Activated CD8-positive, alpha-beta T cell treated with anti-CD3 and anti-CD28 coated beads for 36 hours (primary cell): ENCODE results near the gene FAM193A. TPM values are rescaled to one million over a fixed set of nuclear protein-coding genes. Genes with fewer than 3 reads are reported as not detected.

Experiments
- ATAC-seq: fragments of 200-7000 bp; cut with Tn5 transposase; one replicate; pipeline ENCODE4 v1.10.0; 2021; ENCODE audit warnings: mild to moderate bottlenecking, moderate library complexity
- CTCF ChIA-PET: fragments of 350-600 bp; sonication (Branson Sonifier 250); formaldehyde crosslinking; loops from one replicate; lab custom pipeline; 2021; ENCODE audit warnings: antibody characterized with exemption; lab: Charles Lee
- POLR2A ChIA-PET: fragments of 350-600 bp; sonication (Branson Sonifier 250); formaldehyde crosslinking; loops from one replicate; lab custom pipeline; 2021; ENCODE audit warnings: antibody characterized with exemption; lab: Charles Lee
- DNase-seq: peaks from one replicate; pipeline ENCODE4 v3.0.0-alpha.2; 2020
- H3K27ac Mint-ChIP-seq: one replicate; pipeline ENCODE4 v1.8.0; 2021; ENCODE audit warnings: mild to moderate bottlenecking, mixed read lengths
- H3K27me3 Mint-ChIP-seq: one replicate; pipeline ENCODE4 v1.8.0; 2021; ENCODE audit warnings: mixed read lengths
- H3K36me3 Mint-ChIP-seq: one replicate; pipeline ENCODE4 v1.8.0; 2021; ENCODE audit warnings: low read depth, mixed read lengths
- H3K4me1 Mint-ChIP-seq: one replicate; pipeline ENCODE4 v1.8.0; 2021; ENCODE audit warnings: low read depth, mixed read lengths
- H3K4me3 Mint-ChIP-seq: one replicate; pipeline ENCODE4 v1.8.0; 2021; ENCODE audit warnings: mild to moderate bottlenecking, moderate library complexity, mixed read lengths
- H3K9me3 Mint-ChIP-seq: one replicate; pipeline ENCODE4 v1.8.0; 2021; ENCODE audit warnings: mixed read lengths
- intact Hi-C: fragments of 100-400 bp; cut with micrococcal nuclease; formaldehyde crosslinking; loops from one replicate; pipeline ENCODE4 v1.10.0; 2022
- total RNA-seq, 2 experiments: library from RNA; stranded (reverse); gene quantifications; one replicate each; pipeline ENCODE4 v1.2.3, GENCODE V29; 2021
- TF ChIP-seq, protein P1 (sequence below): fragments of 200-600 bp; IDR thresholded peaks from one replicate; pipeline ENCODE4 v1.8.0; 2022; ENCODE audit warnings: antibody characterized with exemption, mild to moderate bottlenecking

Gene FAM193A
- total RNA-seq, 2 experiments from 2014 or later = 22.4 to 22.9 TPM

- Mint-ChIP-seq H3K27ac (no peak overlapping the region), H3K36me3 (peaks cover 32% of the 10 kb centered on the region), H3K4me3 (no peak overlapping the region), H3K27me3 (no peaks in the 10 kb centered on the region), H3K9me3 (no peaks in the 10 kb centered on the region), H3K4me1 (peaks cover 8% of the 10 kb centered on the region)
- intact Hi-C loops = no loop called here
- ChIA-PET CTCF (no interaction called here), POLR2A (no interaction called here)
- no peak for DNase-seq
- TF ChIP-seq, protein P1, sequence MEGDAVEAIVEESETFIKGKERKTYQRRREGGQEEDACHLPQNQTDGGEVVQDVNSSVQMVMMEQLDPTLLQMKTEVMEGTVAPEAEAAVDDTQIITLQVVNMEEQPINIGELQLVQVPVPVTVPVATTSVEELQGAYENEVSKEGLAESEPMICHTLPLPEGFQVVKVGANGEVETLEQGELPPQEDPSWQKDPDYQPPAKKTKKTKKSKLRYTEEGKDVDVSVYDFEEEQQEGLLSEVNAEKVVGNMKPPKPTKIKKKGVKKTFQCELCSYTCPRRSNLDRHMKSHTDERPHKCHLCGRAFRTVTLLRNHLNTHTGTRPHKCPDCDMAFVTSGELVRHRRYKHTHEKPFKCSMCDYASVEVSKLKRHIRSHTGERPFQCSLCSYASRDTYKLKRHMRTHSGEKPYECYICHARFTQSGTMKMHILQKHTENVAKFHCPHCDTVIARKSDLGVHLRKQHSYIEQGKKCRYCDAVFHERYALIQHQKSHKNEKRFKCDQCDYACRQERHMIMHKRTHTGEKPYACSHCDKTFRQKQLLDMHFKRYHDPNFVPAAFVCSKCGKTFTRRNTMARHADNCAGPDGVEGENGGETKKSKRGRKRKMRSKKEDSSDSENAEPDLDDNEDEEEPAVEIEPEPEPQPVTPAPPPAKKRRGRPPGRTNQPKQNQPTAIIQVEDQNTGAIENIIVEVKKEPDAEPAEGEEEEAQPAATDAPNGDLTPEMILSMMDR = no peak
- no peak for ATAC-seq
These were observed 166.3 kb downstream of the FAM193A start for GRCh38 chr4:2702770-2703169.

DNA sequence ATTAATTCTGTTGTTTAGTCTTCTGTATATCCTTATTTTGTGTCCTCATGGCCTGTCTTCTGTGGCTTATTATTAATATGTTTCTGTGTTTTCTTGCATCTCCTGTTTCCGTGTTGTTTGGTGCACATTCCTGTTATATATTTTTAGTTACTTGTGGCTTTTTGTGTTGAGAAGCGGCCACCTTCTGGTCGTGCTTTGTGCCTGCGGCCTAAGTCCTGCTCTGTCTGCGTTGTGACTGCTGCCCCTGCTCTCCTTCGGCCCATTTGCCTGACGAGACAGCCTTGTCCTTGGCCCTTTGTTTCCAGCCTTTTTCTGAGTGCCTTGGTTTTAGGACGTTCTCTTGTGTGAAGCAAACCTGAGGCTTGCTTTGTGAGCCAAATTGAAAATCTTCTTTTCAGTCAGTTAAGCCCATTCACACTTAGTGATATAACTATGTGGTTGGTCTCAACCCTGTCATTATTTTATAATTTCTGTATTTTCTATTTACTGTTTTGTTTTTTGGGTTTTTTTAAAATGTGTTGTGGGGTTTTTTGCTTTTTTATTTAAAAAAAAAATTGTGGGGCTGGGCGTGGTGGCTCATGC, 175.9 kb downstream of the FAM193A start:
- DNase-seq (no peak), ATAC-seq (no peak)
- intact Hi-C loops = no loop called here
- Mint-ChIP-seq H3K9me3 (no peaks in the 10 kb centered on the region), H3K27ac (peak overlapping the region; percentile 30), H3K36me3 (peaks cover 17% of the 10 kb centered on the region), H3K4me1 (peaks cover 21% of the 10 kb centered on the region), H3K27me3 (no peaks in the 10 kb centered on the region), H3K4me3 (no peak overlapping the region)
- CTCF ChIA-PET = no interaction called here
- TF ChIP-seq, protein P1 = no peak
- POLR2A ChIA-PET = no interaction called here

DNA sequence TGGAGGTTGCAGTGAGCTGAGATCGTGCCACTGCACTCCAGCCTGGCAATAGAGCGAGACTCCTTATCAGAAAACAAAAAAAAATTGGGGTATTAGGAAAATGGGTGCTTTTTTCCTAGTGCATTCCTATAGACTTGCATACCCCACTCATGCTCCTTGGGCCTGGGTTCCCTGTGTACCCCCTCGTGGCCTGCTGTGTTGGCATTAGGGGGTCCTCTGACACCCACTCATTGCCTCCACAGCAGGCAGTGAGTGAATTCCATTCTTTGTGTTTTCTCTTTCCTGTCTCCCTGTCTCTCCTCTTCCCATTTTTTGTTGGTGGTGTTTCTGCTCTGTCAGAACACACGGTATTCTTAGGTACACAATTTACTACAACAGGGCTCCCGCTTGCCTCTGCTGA, 176.9 kb downstream of the FAM193A start:
- H3K4me3 Mint-ChIP-seq = no peak overlapping the region
- ChIA-PET CTCF (interaction anchor here (1.3 to 2.0 kb wide), 3 partner anchors 8 to 43 kb away, joined by 3 to 6 read pairs (median 5); partner anchors contain the start of gene TNIP2), POLR2A (interaction anchor here (1.6 kb wide), 1 partner anchor 9 kb away, joined by 4 read pairs; no protein-coding TSS in a partner anchor)
- H3K4me1 Mint-ChIP-seq = peaks cover 21% of the 10 kb centered on the region
- H3K36me3 Mint-ChIP-seq = peaks cover 22% of the 10 kb centered on the region
- TF ChIP-seq, protein P1 = no peak
- H3K27me3 Mint-ChIP-seq = no peaks in the 10 kb centered on the region
- intact Hi-C loops = no loop called here
- ATAC-seq = no peak
- H3K27ac Mint-ChIP-seq = peak overlapping the region; percentile 88
- DNase-seq = no peak
- H3K9me3 Mint-ChIP-seq = no peaks in the 10 kb centered on the region

DNA sequence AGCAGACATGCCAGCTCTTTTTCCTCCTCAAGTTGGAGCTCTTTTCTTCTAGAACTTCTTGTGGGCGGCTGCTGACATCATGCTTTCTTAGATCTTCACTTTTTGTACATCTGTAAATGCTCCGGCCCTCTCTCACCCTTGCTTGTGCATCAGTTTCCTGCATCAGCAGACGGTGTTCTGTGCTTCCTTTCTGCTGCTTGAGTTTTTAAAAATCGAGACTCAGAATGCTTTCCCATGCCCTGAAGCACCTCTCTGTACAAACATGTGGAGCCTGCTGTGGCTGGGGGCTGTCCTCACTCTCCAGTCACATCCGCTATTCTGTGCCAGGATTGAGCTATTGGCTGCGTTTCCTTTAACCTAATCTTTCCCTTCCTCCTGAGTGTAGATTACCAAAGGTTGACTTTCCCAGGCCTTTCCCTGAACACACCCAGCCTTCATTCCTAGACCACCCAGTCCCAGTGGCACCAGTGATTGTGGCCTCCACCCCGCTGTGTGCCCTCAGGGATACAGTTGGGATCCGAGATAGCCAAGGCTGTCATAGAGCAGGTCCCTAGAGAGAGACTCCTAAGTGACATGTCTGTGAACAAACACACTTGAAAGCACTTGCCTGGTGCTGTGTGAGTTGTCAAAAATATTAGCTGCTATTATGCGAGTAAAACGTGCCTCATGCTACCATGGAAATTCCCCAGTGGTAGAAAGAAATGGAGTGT, 177.8 kb downstream of the FAM193A start:
- Mint-ChIP-seq H3K4me1 (peaks cover 21% of the 10 kb centered on the region), H3K36me3 (peaks cover 26% of the 10 kb centered on the region), H3K4me3 (no peak overlapping the region), H3K27me3 (no peaks in the 10 kb centered on the region), H3K27ac (peak overlapping the region; percentile 88), H3K9me3 (no peaks in the 10 kb centered on the region)
- TF ChIP-seq, protein P1 = no peak
- ATAC-seq = peak; percentile 84
- CTCF ChIA-PET = interaction anchor here (1.3 to 2.0 kb wide), 3 partner anchors 9 to 43 kb away, joined by 3 to 6 read pairs (median 5); partner anchors contain the start of gene TNIP2
- intact Hi-C loops = no loop called here
- POLR2A ChIA-PET = interaction anchor here (1.6 kb wide), 1 partner anchor 10 kb away, joined by 4 read pairs; no protein-coding TSS in a partner anchor
- DNase-seq = peak; percentile 75

DNA sequence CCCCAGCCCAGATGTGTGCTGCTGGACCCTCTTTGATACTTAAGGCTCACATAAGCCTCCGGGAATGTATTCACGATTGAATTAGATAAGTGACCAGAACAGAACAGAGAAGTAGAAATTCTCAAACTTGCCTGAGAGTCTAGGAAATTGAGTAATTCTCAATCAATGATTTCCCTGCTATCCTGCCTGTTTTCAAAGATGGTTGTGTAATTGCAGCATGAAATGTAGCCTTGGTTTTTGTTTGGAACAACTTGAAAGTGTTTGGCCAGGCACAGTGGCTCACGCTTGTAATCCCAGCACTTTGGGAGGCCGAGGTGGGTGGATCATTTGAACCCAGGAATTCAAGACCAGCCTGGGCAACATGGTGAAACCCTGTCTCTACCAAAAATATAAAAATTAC, 178.5 kb downstream of the FAM193A start:
- no peak for ATAC-seq
- H3K9me3 Mint-ChIP-seq = no peaks in the 10 kb centered on the region
- H3K27me3 Mint-ChIP-seq = no peaks in the 10 kb centered on the region

More for the DNA sequence above, 178.5 kb downstream of the FAM193A start:
- Mint-ChIP-seq H3K27ac (peak overlapping the region; percentile 88), H3K4me3 (no peak overlapping the region), H3K36me3 (peaks cover 26% of the 10 kb centered on the region), H3K4me1 (peaks cover 21% of the 10 kb centered on the region)
- DNase-seq = no peak
- ChIA-PET POLR2A (no interaction called here), CTCF (interaction anchor here (2.0 kb wide), 1 partner anchor 10 kb away, joined by 6 read pairs; no protein-coding TSS in a partner anchor)
- TF ChIP-seq, protein P1 = no peak
- intact Hi-C loops = no loop called here
